Natural killer cell (primary cell): Measurements from ENCODE around the gene CABCOCO1. TPM values are rescaled to one million over a fixed set of nuclear protein-coding genes. Genes with fewer than 3 reads are reported as not detected.

Experiments
- ATAC-seq, 3 donors: fragments of 150-1000 bp in 2 of 3; fragments of 200-7000 bp in 1 of 3; cut with Tn5 transposase; 1 replicate in 1 of 3; 2 replicates in 2 of 3; pipeline ENCODE4 v1.10.0; 2021; ENCODE audit warnings: mild to moderate bottlenecking in 2 of 3, moderate library complexity in 2 of 3
- DNase-seq, 2 donors: peaks; one replicate each; pipeline versions ENCODE4 v3.0.0 to v3.0.0-alpha.2; 2013 to 2021; ENCODE audit warnings: mixed read lengths in 1 of 2
- H3K27ac ChIP-seq: one replicate; pipeline ENCODE4 v1.5.1; 2013; ENCODE audit warnings: mild to moderate bottlenecking, low read length
- H3K27me3 ChIP-seq: one replicate; pipeline ENCODE4 v1.6.1; 2013; ENCODE audit warnings: low read length; ENCODE audit not compliant: control insufficient read depth, insufficient read depth
- H3K36me3 ChIP-seq: one replicate; pipeline ENCODE4 v1.6.1; 2013; ENCODE audit warnings: low read length; ENCODE audit not compliant: control insufficient read depth, insufficient read depth
- H3K4me1 ChIP-seq: one replicate; pipeline ENCODE4 v1.6.1; 2013; ENCODE audit warnings: low read length; ENCODE audit not compliant: control insufficient read depth, insufficient read depth
- H3K4me3 ChIP-seq: one replicate; pipeline ENCODE4 v1.5.1; 2013; ENCODE audit warnings: low read length
- H3K9me3 ChIP-seq: one replicate; pipeline ENCODE4 v1.6.1; 2013; ENCODE audit warnings: low read length; ENCODE audit not compliant: control insufficient read depth, insufficient read depth
- H3K27ac Mint-ChIP-seq, 2 donors: one replicate each; pipeline ENCODE4 v1.8.0; 2022; ENCODE audit warnings: mild to moderate bottlenecking in 2 of 2, mixed read lengths in 2 of 2, moderate library complexity in 1 of 2
- H3K27me3 Mint-ChIP-seq, 2 donors: one replicate each; pipeline ENCODE4 v1.8.0; 2022; ENCODE audit warnings: low read depth in 2 of 2, mixed read lengths in 2 of 2
- H3K36me3 Mint-ChIP-seq: one replicate; pipeline ENCODE4 v1.8.0; 2022; ENCODE audit warnings: mixed read lengths
- H3K4me1 Mint-ChIP-seq, 2 donors: one replicate each; pipeline ENCODE4 v1.8.0; 2022; ENCODE audit warnings: mixed read lengths in 2 of 2
- H3K4me3 Mint-ChIP-seq: one replicate; pipeline ENCODE4 v1.8.0; 2022; ENCODE audit warnings: mild to moderate bottlenecking, moderate library complexity, mixed read lengths
- H3K9me3 Mint-ChIP-seq, 2 donors: one replicate each; pipeline ENCODE4 v1.8.0; 2022; ENCODE audit warnings: mixed read lengths in 2 of 2
- WGBS: methylation state at CpG from one replicate; pipeline ENCODE4 v1.1.7; 2013; ENCODE audit warnings: missing lambda C conversion rate; ENCODE audit not compliant: insufficient coverage; 5-methylcytosine and 5-hydroxymethylcytosine counted together
- intact Hi-C: fragments of 100-400 bp; cut with micrococcal nuclease; formaldehyde crosslinking; loops from one replicate; pipeline ENCODE4 v1.14.2; 2022
- total RNA-seq, 4 donors: library from RNA; stranded (reverse); fragments of 120-200 nt in 1 of 4; gene quantifications; one replicate each; pipeline versions ENCODE4 v1.2.3 to v1.2.4, GENCODE V29; 2013 to 2022
- TF ChIP-seq, protein P1 (sequence below): fragments of 200-600 bp; IDR thresholded peaks from one replicate; pipeline ENCODE4 v1.8.0; 2022; ENCODE audit warnings: antibody characterized with exemption

Gene CABCOCO1
- total RNA-seq, 3 donors from 2014 or later (not counting 1 experiment from before 2014, with no cell fraction given): not detected

DNA sequence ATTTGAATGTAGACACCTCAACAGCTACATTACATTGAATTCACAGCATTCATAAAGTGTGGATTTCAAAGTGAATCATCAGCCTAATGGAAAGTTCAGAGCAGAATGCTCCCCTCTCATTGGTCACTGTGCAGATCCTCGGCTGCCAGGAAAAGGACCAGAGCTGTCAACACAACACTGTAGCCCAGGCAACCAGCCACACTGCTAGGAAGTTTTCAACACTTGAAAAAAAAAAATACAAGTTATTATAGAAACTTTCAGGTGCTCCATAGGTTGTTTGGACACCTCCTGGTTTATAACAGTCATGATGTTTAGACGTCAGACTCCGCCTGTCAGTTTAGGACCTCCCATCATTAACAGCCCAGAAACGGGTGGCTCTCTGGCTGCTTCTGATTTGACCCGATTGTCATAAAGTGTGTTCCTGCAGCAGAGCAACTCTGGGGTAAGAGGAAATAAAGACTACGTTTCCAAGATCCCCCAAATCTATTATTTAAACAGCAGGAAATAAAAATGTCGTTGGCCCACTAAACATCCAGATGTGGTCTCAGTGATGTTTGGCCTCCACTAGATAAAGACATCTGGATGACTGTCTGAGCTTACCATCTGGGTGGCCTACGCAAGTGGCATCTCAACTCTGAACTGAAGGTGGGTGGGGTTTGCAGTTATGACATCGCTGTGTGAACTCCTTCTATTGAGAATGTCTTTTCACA, 117.4 kb downstream of the CABCOCO1 start:
- H3K9me3 Mint-ChIP-seq: peaks cover 0 to 2% of the 10 kb centered on the region in 2 donors
- no peak overlapping the region for H3K4me3 Mint-ChIP-seq
- intact Hi-C loops: no loop called here
- peaks cover 0 to 5% of the 10 kb centered on the region in 2 donors for H3K27me3 Mint-ChIP-seq
- no peak overlapping the region for H3K27ac ChIP-seq
- 40% methylated on average over 8 of the region's 9 CpGs for WGBS
- H3K27ac Mint-ChIP-seq: peak overlapping the region in 1 of 2 donors; percentile 45
- H3K27me3 ChIP-seq: no peaks in the 10 kb centered on the region
- ATAC-seq (peak; percentile 43 to 80 (median 78)), DNase-seq (peak; percentile 15 to 30)
- no peak overlapping the region for H3K4me3 ChIP-seq
- TF ChIP-seq, protein P1, sequence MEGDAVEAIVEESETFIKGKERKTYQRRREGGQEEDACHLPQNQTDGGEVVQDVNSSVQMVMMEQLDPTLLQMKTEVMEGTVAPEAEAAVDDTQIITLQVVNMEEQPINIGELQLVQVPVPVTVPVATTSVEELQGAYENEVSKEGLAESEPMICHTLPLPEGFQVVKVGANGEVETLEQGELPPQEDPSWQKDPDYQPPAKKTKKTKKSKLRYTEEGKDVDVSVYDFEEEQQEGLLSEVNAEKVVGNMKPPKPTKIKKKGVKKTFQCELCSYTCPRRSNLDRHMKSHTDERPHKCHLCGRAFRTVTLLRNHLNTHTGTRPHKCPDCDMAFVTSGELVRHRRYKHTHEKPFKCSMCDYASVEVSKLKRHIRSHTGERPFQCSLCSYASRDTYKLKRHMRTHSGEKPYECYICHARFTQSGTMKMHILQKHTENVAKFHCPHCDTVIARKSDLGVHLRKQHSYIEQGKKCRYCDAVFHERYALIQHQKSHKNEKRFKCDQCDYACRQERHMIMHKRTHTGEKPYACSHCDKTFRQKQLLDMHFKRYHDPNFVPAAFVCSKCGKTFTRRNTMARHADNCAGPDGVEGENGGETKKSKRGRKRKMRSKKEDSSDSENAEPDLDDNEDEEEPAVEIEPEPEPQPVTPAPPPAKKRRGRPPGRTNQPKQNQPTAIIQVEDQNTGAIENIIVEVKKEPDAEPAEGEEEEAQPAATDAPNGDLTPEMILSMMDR: no peak
- no peaks in the 10 kb centered on the region for H3K4me1 ChIP-seq
- H3K4me1 Mint-ChIP-seq: peaks cover 0 to 5% of the 10 kb centered on the region in 2 donors
- H3K36me3 ChIP-seq: no peaks in the 10 kb centered on the region
- H3K9me3 ChIP-seq: no peaks in the 10 kb centered on the region
- no peaks in the 10 kb centered on the region for H3K36me3 Mint-ChIP-seq

DNA sequence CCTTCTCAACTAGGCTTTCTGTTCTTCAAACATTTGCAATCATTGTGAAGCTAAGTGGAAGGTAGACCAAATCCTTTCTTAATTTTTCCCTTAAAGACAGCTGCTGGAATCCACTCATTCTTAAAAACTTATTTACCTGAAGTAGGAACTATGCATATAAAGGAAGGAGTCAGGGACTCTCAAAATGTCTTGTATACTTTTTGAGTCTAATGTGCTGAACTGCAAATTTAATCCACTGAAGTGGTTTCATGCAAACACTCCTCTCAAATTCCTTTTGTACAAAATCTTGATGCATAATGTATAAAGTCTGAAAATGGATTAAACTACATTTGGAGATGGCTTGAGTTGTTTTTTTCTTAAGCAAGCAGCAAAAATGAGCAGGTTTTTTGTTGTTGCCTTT, 118.0 kb downstream of the CABCOCO1 start:
- H3K27me3 Mint-ChIP-seq: peaks cover 0 to 5% of the 10 kb centered on the region in 2 donors
- Histone ChIP-seq H3K36me3 (no peaks in the 10 kb centered on the region), H3K27ac (no peak overlapping the region), H3K27me3 (no peaks in the 10 kb centered on the region), H3K9me3 (no peaks in the 10 kb centered on the region), H3K4me3 (no peak overlapping the region), H3K4me1 (no peaks in the 10 kb centered on the region)
- H3K27ac Mint-ChIP-seq: no peak overlapping the region
- ATAC-seq (no peak), DNase-seq (no peak)
- TF ChIP-seq, protein P1: no peak
- intact Hi-C loops: no loop called here
- H3K4me1 Mint-ChIP-seq: peaks cover 0 to 5% of the 10 kb centered on the region in 2 donors
- no peaks in the 10 kb centered on the region for H3K36me3 Mint-ChIP-seq
- no peak overlapping the region for H3K4me3 Mint-ChIP-seq
- peaks cover 0 to 2% of the 10 kb centered on the region in 2 donors for H3K9me3 Mint-ChIP-seq

DNA sequence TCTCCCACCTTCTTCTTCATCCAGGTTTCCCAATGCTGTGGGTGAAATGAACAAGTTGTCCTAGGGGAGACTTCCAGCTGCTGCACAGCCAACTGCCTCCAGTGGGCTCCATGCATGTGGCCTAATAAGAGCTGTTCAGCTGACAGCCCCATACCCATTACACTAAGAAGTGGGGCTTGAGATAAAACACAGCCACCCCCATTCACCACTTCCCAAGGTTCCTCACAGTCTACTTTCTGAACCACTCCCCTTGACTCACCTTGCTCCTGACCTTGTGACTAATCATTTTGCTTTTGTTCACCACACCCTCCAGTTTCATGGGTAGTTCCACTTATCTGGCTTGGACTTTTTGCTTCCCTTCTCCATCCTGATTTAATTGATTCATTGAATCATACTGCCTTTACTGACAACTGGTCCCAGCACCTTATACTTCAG, 119.3 kb downstream of the CABCOCO1 start:
- no peak overlapping the region for H3K27ac ChIP-seq
- DNase-seq (no peak), ATAC-seq (no peak)
- H3K36me3 Mint-ChIP-seq: no peaks in the 10 kb centered on the region
- no peaks in the 10 kb centered on the region for H3K36me3 ChIP-seq
- H3K27ac Mint-ChIP-seq: no peak overlapping the region
- peaks cover 0 to 5% of the 10 kb centered on the region in 2 donors for H3K27me3 Mint-ChIP-seq
- peaks cover 0 to 2% of the 10 kb centered on the region in 2 donors for H3K9me3 Mint-ChIP-seq
- H3K4me3 Mint-ChIP-seq: no peak overlapping the region
- no peak overlapping the region for H3K4me3 ChIP-seq
- H3K27me3 ChIP-seq: no peaks in the 10 kb centered on the region
- intact Hi-C loops: no loop called here
- H3K4me1 ChIP-seq: no peaks in the 10 kb centered on the region
- TF ChIP-seq, protein P1: no peak
- H3K4me1 Mint-ChIP-seq: peaks cover 5 to 7% of the 10 kb centered on the region in 2 donors
- H3K9me3 ChIP-seq: no peaks in the 10 kb centered on the region
